Ishikawa (cell line): ENCODE measurements around the gene ERICH3.

ENCODE experiments used
- CEBPB ChIP-seq: IDR thresholded peaks from 2 replicates; pipeline ENCODE4 v1.6.1; 2012
- CREB1 ChIP-seq: IDR thresholded peaks from 2 replicates; pipeline ENCODE4 v1.6.1; 2012; ENCODE audit warnings: low read depth
- EGR1 ChIP-seq: IDR thresholded peaks from 2 replicates; pipeline ENCODE4 v1.6.1; 2012
- EP300 ChIP-seq: IDR thresholded peaks from 2 replicates; pipeline ENCODE4 v1.6.1; 2012; ENCODE audit warnings: borderline replicate concordance
- FOXM1 ChIP-seq: IDR thresholded peaks from 2 replicates; pipeline ENCODE4 v1.6.1; 2012; ENCODE audit warnings: low read depth, borderline replicate concordance
- MAX ChIP-seq: IDR thresholded peaks from 2 replicates; pipeline ENCODE4 v1.6.1; 2012
- NFIC ChIP-seq: IDR thresholded peaks from 2 replicates; pipeline ENCODE4 v1.6.1; 2012
- RAD21 ChIP-seq: IDR thresholded peaks from 2 replicates; pipeline ENCODE4 v1.6.1; 2012; ENCODE audit warnings: low read depth
- REST ChIP-seq: IDR thresholded peaks from 2 replicates; pipeline ENCODE4 v1.6.1; 2012; ENCODE audit warnings: low read depth, mild to moderate bottlenecking
- TAF1 ChIP-seq: IDR thresholded peaks from 2 replicates; pipeline ENCODE4 v1.6.1; 2012; ENCODE audit warnings: low read depth, mild to moderate bottlenecking
- TCF12 ChIP-seq: IDR thresholded peaks from 2 replicates; pipeline ENCODE4 v1.6.1; 2012; ENCODE audit warnings: low read depth
- TEAD4 ChIP-seq: IDR thresholded peaks from 2 replicates; pipeline ENCODE4 v1.6.1; 2012
- USF1 ChIP-seq: IDR thresholded peaks from 2 replicates; pipeline ENCODE4 v1.6.1; 2012
- YY1 ChIP-seq: IDR thresholded peaks from 2 replicates; pipeline ENCODE4 v1.6.1; 2012; ENCODE audit warnings: low read depth
- ZBTB7A ChIP-seq: IDR thresholded peaks from 2 replicates; pipeline ENCODE4 v1.6.1; 2012; ENCODE audit warnings: low read depth

Gene ERICH3

GRCh38 chr1:74579425-74579824, 94.2 kb downstream of the ERICH3 start:
- no peak for TF ChIP-seq USF1

- TF ChIP-seq EP300 (no peak), RAD21 (no peak), CREB1 (no peak), TCF12 (no peak), REST (no peak), MAX (no peak), TAF1 (no peak), FOXM1 (no peak), YY1 (no peak), NFIC (no peak), TEAD4 (no peak), EGR1 (no peak)
Measured at GRCh38 chr1:74578101-74578500, 95.5 kb downstream of the ERICH3 start.

GRCh38 chr1:74571891-74572290, 101.7 kb downstream of the ERICH3 start:
- TF ChIP-seq REST (peak; percentile 43; the same call in 1 of the 2 replicates), CREB1 (no peak), TEAD4 (no peak)

- TF ChIP-seq FOXM1 (no peak), NFIC (no peak), TEAD4 (no peak), YY1 (no peak), RAD21 (no peak)
Measured at GRCh38 chr1:74571493-74571800, 102.1 kb downstream of the ERICH3 start.

- TF ChIP-seq CREB1 = no peak
Measured at GRCh38 chr1:74570797-74571492, 102.6 kb downstream of the ERICH3 start.

GRCh38 chr1:74549932-74550331, 123.7 kb downstream of the ERICH3 start:
- TF ChIP-seq EP300 (no peak), RAD21 (no peak), ZBTB7A (no peak), EGR1 (no peak), TAF1 (no peak), YY1 (no peak), REST (no peak), MAX (no peak), CEBPB (no peak), FOXM1 (no peak), CREB1 (no peak), TEAD4 (no peak), USF1 (no peak), NFIC (no peak), TCF12 (no peak)
